UCSD-AML1 (cell line): ENCODE results near the gene ZNF780A.
A peak's percentile ranks its signal among the peaks of the same experiment; 100 is the strongest.
"Not testable (repeated sequence)": the region's sequence is repeated elsewhere in the genome, so short reads cannot be mapped to it uniquely, and the experiment has no call there.

Experiments
- DNase-seq: peaks from one replicate; lab custom pipeline; 2025; ENCODE audit not compliant: unreplicated experiment; lab: John Stamatoyannopoulos, UW

ZNF780A gene

DNA sequence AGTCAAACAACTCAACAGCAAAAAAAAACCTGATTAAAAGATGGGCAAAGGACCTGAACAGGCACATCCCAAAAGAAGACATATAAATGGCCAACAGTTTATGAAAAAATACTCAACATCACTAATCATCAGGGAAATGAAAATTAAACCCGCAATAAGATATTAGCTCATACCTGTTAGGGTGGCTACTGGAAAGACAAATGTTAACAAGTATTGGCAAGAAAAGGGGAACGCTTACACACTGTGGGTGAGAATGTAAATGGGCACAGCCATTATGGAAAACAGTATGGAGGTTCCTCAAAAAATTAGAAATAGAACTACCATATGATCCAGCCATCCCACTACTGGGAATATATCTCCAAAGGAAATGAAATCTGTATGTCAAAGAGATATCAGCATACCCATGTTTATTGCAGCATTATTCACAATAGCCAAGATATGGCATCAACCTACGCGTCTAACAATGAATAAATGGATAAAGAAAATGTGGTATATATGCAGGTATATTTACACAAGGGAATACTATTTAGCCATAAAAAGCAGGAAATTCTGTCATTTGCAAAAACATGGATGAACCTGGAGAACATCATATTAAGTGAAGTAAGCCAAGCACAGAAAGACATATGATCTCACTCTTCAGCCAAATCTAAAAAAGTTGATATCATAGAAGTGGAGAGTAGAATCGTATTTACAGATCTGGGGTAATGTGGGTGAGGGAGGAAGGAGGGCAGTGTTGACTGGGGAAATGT is 2.3 kb downstream of the ZNF780A start:
- DNase-seq = no peak

- DNase-seq = no peak
Observed at GRCh38 chr19:40084948-40085347, 5.8 kb downstream of the ZNF780A start.

GRCh38 chr19:40081411-40081810 is 9.3 kb downstream of the ZNF780A start:
- DNase-seq = no peak

GRCh38 chr19:40080289-40080688 is 10.5 kb downstream of the ZNF780A start:
- no peak for DNase-seq

GRCh38 chr19:40078377-40078776 is 12.4 kb downstream of the ZNF780A start:
- no peak for DNase-seq

DNA sequence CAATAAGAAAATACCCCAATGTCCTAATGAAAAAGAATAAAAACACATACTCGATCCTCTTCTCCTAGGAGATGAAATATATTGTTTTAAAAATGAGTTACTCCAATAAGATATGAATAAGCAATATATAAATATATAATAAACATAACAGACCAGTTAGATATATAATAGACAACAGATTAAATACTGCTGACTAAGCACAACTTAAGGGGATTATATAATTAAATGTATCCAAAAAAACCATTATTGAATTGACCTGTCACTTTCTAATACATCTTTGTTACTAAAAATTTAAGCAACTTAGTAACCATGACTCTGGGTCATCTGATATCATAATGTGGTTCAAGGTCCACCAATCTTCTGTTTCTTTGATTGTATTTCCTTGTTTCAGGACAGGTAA is 20.7 kb downstream of the ZNF780A start:
- DNase-seq = no peak

GRCh38 chr19:40059624-40060023 is 31.1 kb downstream of the ZNF780A start:
- DNase-seq = no peak

DNA sequence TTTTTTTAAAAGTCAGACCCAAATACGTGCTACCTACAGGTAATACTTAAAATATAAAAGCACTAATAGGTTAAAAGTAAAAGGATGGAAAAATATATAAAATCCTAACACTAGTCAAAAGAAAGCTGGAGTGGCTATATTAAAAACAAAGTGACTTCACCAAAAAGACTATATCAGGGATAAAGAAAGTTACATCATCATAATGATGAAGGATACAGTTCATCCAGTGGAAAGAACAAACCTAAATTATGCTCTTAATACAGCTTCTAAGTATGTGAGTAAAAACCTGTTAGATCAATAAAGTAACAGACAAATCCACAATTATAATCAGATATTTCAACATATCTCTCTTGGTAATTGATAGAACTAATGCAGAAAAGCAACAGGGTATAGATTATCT is 33.6 kb downstream of the ZNF780A start:
- no peak for DNase-seq

DNA sequence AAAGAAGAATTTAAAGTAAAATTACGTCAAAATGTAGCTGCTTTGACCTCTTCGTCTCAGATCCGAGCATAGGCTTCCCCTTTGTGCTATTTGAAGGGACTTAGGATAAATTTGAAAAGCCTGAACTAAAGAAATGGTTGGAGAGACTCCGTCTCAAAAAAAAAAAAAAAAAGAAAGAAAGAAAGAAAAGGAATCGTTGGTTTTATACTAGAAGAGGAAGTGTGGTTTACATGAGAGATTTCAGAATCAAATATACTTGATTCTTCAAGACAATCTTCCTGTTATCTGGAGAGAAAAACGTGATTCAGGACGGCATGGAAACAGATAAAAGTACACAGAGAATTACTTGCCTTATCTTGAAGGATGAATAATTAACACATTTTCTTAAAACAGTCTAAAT is 34.2 kb downstream of the ZNF780A start:
- DNase-seq = no peak

GRCh38 chr19:40055832-40056504 is 34.8 kb downstream of the ZNF780A start, which contains the start of gene ZNF780B:
TSS of gene ZNF780B (minus strand) at chr19:40056231. CDS start at chr19:40050332, 5,899 bp downstream.
- peak; percentile 74 for DNase-seq

GRCh38 chr19:40055049-40055448 is 35.7 kb downstream of the ZNF780A start:
- no peak for DNase-seq

DNA sequence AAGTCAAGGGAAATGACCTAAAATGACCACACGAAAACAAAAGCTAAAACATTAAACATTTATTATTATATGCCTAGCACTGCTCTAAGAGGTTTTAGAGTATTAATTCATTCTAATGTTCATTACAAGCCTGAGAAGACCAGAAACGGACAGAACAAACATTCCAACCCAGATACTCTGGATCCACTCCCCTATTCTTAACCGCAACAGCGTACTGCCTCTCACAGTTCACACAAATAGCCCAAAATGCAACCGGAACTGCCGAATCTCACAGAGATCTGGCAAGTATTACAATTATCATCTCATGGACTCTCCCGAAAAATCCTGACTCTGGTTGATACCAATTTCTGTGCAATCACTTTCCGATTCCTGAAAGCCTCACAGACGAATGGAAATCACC is 36.1 kb downstream of the ZNF780A start:
- DNase-seq = no peak

DNA sequence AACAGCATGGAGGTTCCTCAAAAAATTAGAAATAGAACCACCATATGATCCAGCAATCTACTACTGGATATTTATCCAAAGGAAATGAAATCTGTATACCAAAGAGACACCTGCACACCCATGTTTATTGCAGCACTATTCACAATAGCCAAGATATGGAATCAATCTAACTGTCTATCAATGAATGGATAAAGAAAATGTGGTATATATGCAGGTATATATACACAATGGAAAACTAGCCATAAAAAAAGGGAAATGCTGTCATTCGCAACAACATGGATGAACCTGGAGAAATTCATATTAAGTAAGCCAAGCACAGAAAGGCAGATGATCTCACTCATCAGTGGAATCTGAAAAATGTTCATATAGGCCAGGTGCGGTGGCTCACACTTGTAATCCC is 37.3 kb downstream of the ZNF780A start:
- no peak for DNase-seq

GRCh38 chr19:40041718-40042117 is 49.0 kb downstream of the ZNF780A start:
- DNase-seq = not testable (repeated sequence)

DNA sequence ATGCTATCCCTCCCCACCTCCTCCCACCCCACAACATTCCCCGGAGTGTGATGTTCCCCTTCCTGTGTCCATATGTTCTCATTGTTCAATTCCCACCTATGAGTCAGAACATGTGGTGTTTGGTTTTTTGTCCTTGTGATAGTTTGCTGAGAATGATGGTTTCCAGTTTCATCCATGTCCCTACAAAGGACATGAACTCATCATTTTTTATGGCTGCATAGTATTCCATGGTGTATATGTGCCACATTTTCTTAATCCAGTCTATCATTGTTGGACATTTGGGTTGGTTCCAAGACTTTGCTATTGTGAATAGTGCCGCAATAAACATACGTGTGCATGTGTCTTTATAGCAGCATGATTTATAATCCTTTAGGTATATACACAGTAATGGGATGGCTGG is 52.7 kb downstream of the ZNF780A start:
- not testable (repeated sequence) for DNase-seq

GRCh38 chr19:40035996-40036395 is 54.7 kb downstream of the ZNF780A start:
- no peak for DNase-seq

DNA sequence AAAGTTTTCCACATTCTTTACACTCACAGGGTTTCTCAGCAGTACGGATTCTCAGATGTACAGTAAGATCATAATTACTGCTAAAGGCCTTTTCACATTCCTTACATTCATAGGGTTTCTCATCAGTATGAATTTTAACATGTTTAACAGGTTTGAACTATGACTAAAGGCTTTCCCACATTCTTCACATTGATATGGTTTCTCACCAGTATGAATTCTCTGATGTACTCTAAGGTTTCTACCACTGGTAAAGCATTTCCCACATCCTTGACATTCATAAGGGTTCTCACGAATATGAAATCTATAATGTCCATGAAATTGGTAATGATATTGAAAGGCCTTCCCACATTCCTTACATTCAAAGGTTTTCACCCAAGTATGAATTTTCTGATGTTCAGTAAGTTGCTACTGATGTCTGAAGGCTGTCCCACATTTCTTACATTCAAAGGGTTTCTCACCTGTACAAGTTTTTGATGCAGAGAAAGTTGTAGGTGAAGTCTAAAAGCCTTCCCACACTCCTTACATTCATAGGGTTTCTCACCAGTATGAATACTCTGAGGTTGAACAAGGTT is 56.7 kb downstream of the ZNF780A start:
- DNase-seq = no peak

DNA sequence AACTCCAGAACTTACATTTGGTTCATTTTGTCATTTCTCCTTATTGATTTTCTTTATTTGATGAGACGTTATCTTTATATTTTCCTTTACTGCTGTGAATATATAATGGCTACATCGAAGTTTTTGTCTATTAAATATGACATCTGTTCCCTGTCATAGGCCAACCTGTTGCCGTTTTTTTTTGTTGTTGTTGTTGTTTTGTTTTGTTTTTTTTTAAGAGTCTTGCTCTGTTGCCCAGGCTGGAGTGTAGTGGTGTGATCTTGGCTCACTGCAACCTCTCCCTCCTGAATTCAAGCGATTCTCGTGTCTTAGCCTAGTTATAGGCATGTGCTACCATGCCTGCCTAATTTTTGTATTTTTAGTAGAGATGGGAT is 64.2 kb downstream of the ZNF780A start:
- no peak for DNase-seq

- DNase-seq = no peak
Observed at GRCh38 chr19:40025938-40026596, 64.7 kb downstream of the ZNF780A start.

GRCh38 chr19:40023969-40024368 is 66.8 kb downstream of the ZNF780A start:
- no peak for DNase-seq
